Dendritic cell treated with granulocyte-macrophage colony-stimulating factor and Interleukin-4, amounts not matched to agents 40 ng/mL and 50 ng/mL, for 4 days (primary cell): ENCODE results near the gene ECE1.
A peak's percentile ranks its signal among the peaks of the same experiment; 100 is the strongest.
"Not testable (repeated sequence)": the region's sequence is repeated elsewhere in the genome, so short reads cannot be mapped to it uniquely, and the experiment has no call there.

Experiments used
- H3K27ac Mint-ChIP-seq: one replicate; pipeline ENCODE4 v1.8.0; 2022; ENCODE audit warnings: mild to moderate bottlenecking, mixed read lengths
- H3K27me3 Mint-ChIP-seq: one replicate; pipeline ENCODE4 v1.8.0; 2022; ENCODE audit warnings: mild to moderate bottlenecking, mixed read lengths
- H3K36me3 Mint-ChIP-seq: one replicate; pipeline ENCODE4 v1.8.0; 2022; ENCODE audit warnings: low read depth, mixed read lengths
- H3K4me1 Mint-ChIP-seq: one replicate; pipeline ENCODE4 v1.8.0; 2022; ENCODE audit warnings: low read depth, mixed read lengths
- H3K4me3 Mint-ChIP-seq: one replicate; pipeline ENCODE4 v1.8.0; 2022; ENCODE audit warnings: mild to moderate bottlenecking, moderate library complexity, mixed read lengths
- H3K9me3 Mint-ChIP-seq: one replicate; pipeline ENCODE4 v1.8.0; 2022; ENCODE audit warnings: mixed read lengths
- intact Hi-C: fragments of 100-400 bp; cut with micrococcal nuclease; formaldehyde crosslinking; loops from one replicate; pipeline ENCODE4 v1.15.0; 2022

Gene ECE1

DNA sequence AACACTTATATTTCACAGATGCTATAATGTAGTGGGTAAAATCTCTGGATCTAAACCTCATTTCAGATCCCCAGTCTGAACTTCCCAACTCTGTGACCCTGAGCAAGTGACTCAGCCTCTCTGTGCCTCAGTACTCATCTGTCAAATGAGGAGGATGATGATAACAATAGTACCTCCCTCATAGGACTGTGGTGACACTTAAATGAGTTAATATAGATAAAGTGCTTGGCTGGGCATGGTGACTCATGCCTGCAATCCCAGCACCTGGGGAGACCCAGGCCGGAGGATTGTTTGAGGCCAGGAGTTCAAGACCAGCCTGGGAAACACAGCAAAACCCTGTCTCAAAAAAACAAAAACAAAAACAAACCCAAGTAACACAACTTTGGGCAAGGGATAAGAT lies 4.7 kb upstream of the ECE1 start:
- peaks cover 68% of the 10 kb centered on the region for H3K4me1 Mint-ChIP-seq
- H3K9me3 Mint-ChIP-seq: no peaks in the 10 kb centered on the region
- intact Hi-C loops: no loop called here
- H3K27me3 Mint-ChIP-seq: peaks cover 43% of the 10 kb centered on the region
- H3K4me3 Mint-ChIP-seq: no peak overlapping the region
- no peaks in the 10 kb centered on the region for H3K36me3 Mint-ChIP-seq
- peak overlapping the region; percentile 70 for H3K27ac Mint-ChIP-seq

DNA sequence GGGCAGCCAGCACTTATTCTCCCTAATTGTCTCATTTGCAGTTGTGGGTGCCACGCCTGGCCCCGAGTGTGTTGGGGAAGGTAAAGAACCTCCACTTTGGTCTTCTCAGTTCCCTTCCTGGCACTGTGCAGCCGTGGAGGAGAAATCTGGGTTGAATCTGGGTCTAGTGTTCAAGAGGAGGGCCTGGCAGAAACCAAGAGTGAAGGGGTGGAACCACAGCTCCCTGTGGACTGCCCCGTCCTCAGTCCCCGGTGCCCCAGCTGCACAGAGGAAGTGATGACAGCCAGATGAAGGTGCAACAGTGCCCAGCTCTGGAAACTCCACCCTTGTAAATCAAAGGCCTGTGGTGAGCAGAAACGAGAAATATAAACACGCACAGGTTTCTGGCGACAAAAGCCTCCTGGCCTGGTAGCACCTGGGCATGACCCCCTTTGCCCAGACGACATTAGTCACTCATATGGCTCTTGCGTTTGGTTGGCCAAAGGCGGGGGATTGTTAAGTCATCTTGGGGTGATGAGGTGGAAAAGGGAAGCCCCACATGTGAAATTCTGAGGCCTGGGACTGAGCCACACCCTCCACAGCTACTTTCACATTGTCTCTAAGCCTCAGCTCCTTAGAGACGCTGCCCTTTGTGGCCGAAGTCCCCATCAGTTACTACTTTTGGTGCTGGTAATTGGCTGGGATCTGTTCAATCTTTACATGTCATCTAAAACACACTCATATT lies 4.2 kb upstream of the ECE1 start:
- H3K4me1 Mint-ChIP-seq: peaks cover 67% of the 10 kb centered on the region
- peak overlapping the region; percentile 70 for H3K27ac Mint-ChIP-seq

DNA sequence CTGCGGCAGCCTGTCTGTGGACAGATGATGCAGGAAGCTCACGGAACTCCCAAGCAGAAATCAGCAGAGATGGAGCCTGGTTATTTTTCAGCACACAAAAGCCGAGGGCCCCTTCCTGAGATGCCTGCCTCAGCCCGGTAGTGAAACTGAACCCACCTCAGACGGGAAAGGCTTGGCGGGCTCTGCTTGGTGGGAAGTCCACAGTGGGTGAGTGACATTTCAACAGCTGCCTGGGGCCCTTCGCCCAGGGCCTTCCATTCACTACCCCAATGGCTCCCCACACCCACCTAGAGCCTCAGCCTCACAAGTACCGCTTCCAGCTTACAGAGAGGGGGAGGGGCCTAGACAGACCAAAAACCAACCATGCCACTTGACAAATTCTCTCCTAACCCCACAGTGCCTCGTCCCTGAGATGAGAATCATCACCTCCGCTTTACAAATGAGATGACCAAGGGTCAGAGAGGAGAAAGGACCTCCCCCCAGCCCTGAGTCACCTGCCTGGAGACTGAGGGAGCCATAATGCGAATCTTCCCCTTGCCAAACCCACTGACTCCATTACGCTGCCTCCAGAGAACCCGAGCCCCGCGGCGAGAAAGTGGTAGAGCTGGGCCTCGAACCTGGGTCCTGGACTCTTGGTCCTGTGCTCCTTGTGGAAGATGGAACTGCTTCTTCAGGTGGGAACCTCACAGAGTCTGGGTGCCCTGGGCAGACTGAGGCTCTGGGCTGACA lies 3.4 kb upstream of the ECE1 start:
- no peaks in the 10 kb centered on the region for H3K36me3 Mint-ChIP-seq
- peak overlapping the region; percentile 34 for H3K4me3 Mint-ChIP-seq

More for the DNA sequence above, 4.2 kb upstream of the ECE1 start:
- Mint-ChIP-seq H3K9me3 (no peaks in the 10 kb centered on the region), H3K4me3 (peak overlapping the region; percentile 34), H3K27me3 (peaks cover 44% of the 10 kb centered on the region), H3K36me3 (no peaks in the 10 kb centered on the region)
- intact Hi-C loops: loop anchor here (5.0 kb wide), 1 partner anchor 38 kb away; no protein-coding TSS in a partner anchor

DNA sequence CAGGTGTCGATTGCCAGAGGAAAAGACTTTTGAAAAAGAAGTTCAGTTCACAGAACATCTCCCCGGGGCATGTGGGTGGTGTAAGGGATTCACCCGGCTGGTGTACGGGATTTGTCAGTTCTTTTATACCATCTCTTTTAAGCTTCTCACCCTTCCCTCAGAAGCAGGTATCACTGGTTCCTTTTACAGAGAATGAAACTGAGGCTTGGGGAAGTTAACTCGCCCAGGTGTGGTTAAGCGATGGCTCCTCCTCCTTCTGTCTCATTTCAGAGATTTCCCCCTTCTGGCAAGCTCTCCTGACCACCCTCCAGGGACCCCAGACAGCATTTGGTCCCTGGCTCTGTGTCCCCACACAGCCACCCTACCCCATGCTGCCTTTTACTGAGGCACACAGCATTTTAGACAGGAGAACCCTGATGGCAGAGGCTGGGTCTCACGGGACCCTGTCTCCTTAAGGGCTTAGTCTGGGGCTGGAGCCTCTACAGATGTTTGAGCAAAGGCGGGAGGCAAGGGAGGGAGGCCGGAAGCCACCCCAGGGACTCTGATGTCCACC lies 2.8 kb upstream of the ECE1 start:
- intact Hi-C loops: loop anchor here (5.0 kb wide), 1 partner anchor 39 kb away; no protein-coding TSS in a partner anchor
- H3K36me3 Mint-ChIP-seq: no peaks in the 10 kb centered on the region

More for the DNA sequence above, 3.4 kb upstream of the ECE1 start:
- no peaks in the 10 kb centered on the region for H3K9me3 Mint-ChIP-seq
- H3K27me3 Mint-ChIP-seq: peaks cover 47% of the 10 kb centered on the region
- intact Hi-C loops: loop anchor here (5.0 kb wide), 1 partner anchor 39 kb away; no protein-coding TSS in a partner anchor
- peaks cover 66% of the 10 kb centered on the region for H3K4me1 Mint-ChIP-seq
- peak overlapping the region; percentile 70 for H3K27ac Mint-ChIP-seq

DNA sequence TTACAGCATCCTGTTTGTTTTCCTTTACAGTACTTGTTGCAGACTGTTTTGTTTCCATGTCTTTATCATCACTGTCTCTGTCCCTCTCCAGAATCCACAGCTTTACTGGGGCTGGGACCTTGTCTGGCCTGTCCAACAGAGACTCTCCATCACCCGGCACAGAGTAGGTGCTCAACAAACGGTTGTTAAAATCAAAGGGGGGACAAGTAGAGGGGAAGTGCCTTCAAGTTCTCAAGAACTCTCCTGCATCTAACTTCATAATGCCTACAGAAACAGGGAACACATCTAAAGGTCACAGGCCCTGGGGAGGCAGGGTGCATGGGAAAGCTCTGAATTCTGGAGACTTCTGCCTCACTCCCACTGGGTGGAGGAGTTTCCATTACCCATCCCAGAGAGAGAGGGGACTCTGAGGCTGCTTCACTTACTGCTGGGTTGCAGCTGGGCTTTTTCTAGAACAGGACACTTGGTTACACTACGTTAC lies 2.3 kb upstream of the ECE1 start:
- Mint-ChIP-seq H3K4me3 (no peak overlapping the region), H3K9me3 (no peaks in the 10 kb centered on the region), H3K27me3 (peaks cover 37% of the 10 kb centered on the region), H3K4me1 (peaks cover 63% of the 10 kb centered on the region), H3K27ac (peak overlapping the region; percentile 70), H3K36me3 (no peaks in the 10 kb centered on the region)
- intact Hi-C loops: loop anchor here (5.0 kb wide), 1 partner anchor 40 kb away; no protein-coding TSS in a partner anchor

More for the DNA sequence above, 2.8 kb upstream of the ECE1 start:
- peak overlapping the region; percentile 70 for H3K27ac Mint-ChIP-seq
- peaks cover 64% of the 10 kb centered on the region for H3K4me1 Mint-ChIP-seq
- no peak overlapping the region for H3K4me3 Mint-ChIP-seq
- H3K27me3 Mint-ChIP-seq: peaks cover 42% of the 10 kb centered on the region
- H3K9me3 Mint-ChIP-seq: no peaks in the 10 kb centered on the region

DNA sequence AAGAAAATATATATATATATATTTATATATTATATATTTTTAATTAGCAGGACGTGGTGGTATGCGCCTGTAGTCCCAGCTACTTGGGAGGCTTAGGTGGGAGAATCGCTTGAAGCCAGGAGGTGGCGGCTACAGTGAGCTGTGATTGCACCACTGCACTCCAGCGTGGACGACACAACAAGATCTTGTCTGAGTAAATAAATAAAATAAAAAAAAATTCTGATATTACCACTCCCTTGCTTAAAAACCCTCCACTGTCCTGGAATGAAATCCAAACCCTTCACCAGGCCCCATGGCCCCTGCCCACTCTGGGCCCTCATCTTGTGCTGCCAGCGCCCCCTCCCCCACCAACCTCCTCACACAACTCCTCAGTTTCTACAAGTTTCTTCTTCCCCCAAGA lies 1.7 kb upstream of the ECE1 start:
- Mint-ChIP-seq H3K36me3 (no peaks in the 10 kb centered on the region), H3K4me3 (no peak overlapping the region), H3K9me3 (no peaks in the 10 kb centered on the region), H3K27me3 (peaks cover 36% of the 10 kb centered on the region), H3K4me1 (peaks cover 63% of the 10 kb centered on the region), H3K27ac (peak overlapping the region; percentile 70)
- intact Hi-C loops: loop anchor here (5.0 kb wide), 1 partner anchor 40 kb away; no protein-coding TSS in a partner anchor

DNA sequence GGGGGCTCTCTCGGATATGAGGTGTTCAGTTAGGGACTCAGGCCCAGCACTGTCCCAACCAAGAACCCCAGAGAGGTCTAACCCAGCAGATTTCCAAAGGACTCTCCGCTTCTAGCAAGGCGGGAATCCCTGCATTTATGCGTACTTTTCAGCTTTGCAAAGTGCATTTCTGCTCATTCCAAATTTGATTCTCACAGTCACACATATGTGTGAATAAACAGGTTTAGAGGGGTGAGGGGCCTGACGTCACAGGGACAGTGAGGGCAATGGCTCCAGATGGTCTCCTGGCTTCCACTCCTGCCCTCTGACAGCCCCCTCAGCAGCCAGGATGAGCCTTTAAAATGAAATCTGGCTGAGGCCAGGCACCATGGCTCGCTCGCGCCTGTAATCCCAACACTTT lies 921 bp upstream of the ECE1 start:
- Mint-ChIP-seq H3K4me1 (peaks cover 63% of the 10 kb centered on the region), H3K27me3 (peaks cover 37% of the 10 kb centered on the region)

DNA sequence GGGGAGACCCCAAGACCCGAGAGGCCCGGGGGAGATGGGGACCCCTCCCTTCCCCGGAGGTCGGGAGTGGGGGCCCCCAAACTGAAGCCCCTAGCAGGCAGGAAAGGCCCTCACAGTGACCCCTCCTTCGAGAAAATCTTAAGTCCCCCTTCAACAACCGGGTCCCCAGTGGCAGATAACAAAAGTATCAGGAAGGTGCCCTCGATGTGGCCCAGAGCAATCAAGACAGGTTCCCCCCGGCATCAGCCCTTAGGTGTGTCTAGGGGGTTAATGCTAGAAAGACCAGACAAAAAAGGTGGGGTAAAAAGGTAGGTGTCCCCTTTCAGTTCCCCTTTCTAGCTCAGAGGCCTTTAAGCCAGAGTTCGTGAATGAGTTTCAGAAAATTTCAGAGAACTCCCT lies 282 bp upstream of the ECE1 start:
- peak overlapping the region; percentile 37 for H3K27ac Mint-ChIP-seq
- no peaks in the 10 kb centered on the region for H3K36me3 Mint-ChIP-seq
- intact Hi-C loops: loop anchor here (5.0 kb wide), 1 partner anchor 42 kb away; no protein-coding TSS in a partner anchor
- H3K27me3 Mint-ChIP-seq: peaks cover 40% of the 10 kb centered on the region
- H3K9me3 Mint-ChIP-seq: no peaks in the 10 kb centered on the region
- peaks cover 63% of the 10 kb centered on the region for H3K4me1 Mint-ChIP-seq
- H3K4me3 Mint-ChIP-seq: peak overlapping the region; percentile 60

More for the DNA sequence above, 921 bp upstream of the ECE1 start:
- Mint-ChIP-seq H3K27ac (peak overlapping the region; percentile 37), H3K4me3 (peak overlapping the region; percentile 60), H3K36me3 (no peaks in the 10 kb centered on the region), H3K9me3 (no peaks in the 10 kb centered on the region)
- intact Hi-C loops: loop anchor here (5.0 kb wide), 1 partner anchor 41 kb away; no protein-coding TSS in a partner anchor

DNA sequence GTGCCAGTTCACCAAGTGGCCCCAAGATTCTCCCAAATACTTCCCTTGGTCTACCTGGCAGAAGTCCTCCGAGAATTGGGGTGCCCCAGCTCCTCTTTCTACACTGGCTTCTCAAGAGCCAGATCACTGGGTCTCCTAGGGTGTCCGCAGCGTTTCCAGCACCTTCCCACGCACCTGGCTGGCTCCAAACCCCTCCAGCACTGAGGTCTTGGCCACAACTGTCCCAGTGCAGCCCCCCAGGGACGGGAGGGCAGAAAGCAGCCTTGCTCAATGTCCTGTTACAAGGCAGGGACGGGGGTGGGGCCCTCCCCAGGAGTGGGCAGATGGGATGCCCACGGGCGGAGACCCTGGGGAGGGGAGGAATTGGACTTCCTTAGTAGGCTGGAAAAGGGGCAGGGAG lies 1.1 kb downstream of the ECE1 start:
- H3K36me3 Mint-ChIP-seq: no peaks in the 10 kb centered on the region
- no peaks in the 10 kb centered on the region for H3K9me3 Mint-ChIP-seq
- intact Hi-C loops: no loop called here
- peak overlapping the region; percentile 73 for H3K27ac Mint-ChIP-seq
- peak overlapping the region; percentile 77 for H3K4me3 Mint-ChIP-seq
- peaks cover 64% of the 10 kb centered on the region for H3K4me1 Mint-ChIP-seq
- H3K27me3 Mint-ChIP-seq: peaks cover 46% of the 10 kb centered on the region

DNA sequence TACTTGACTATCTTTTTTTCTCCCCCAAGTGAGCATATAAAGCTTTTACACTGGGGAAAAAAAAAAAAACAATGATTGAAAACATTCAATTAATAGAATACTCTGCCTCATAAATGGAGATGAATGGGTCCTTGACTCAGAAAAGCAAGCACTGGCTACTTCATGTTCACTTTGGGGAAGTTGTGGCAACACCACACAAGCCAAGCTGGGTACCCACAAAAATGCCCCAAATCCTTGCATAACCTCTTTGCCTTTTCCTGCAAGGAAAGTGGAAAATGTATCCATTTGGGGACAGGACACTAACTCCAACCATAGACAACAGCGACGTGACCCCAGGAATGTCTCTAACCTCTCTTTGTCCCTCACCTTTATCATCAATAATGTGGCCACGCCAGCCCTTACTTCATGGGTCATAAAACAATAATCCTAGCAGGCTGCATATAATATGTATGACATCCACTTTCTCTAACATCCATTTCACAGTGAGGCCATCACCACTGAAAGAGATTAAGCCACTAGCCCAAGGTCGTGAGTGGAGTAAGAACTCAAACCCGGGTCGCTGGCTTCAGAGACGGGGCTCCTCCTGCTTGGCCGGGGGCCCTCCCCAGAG lies 2.3 kb downstream of the ECE1 start:
- H3K36me3 Mint-ChIP-seq: no peaks in the 10 kb centered on the region
- H3K27ac Mint-ChIP-seq: no peak overlapping the region
- intact Hi-C loops: no loop called here
- H3K9me3 Mint-ChIP-seq: no peaks in the 10 kb centered on the region
- H3K4me3 Mint-ChIP-seq: no peak overlapping the region
- H3K27me3 Mint-ChIP-seq: peaks cover 46% of the 10 kb centered on the region
- peaks cover 56% of the 10 kb centered on the region for H3K4me1 Mint-ChIP-seq

DNA sequence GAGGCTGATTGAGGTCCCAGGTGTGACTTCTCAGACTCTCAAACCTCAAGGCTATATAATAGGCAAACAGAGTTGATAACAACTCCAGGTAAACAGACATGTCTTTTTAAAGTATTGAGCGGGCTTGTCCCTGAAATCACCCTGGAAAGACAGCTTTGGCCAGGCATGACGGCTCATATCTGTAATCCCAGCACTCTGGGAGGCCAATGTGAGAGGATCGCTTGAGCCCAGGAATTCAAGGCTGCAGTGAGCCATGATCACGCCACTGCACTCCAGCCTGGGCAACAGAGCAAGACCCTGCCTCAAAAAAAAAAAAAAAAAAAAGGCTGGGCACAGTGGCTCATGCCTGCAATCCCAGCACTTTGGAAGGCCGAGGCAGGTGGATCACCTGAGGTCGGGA lies 4.9 kb downstream of the ECE1 start:
- H3K4me3 Mint-ChIP-seq, H3K9me3 Mint-ChIP-seq, intact Hi-C loops, H3K36me3 Mint-ChIP-seq: not testable (repeated sequence)
- H3K4me1 Mint-ChIP-seq: peaks cover 46% of the 10 kb centered on the region
- H3K27me3 Mint-ChIP-seq: peaks cover 32% of the 10 kb centered on the region
- H3K27ac Mint-ChIP-seq: peak overlapping the region; percentile 79

DNA sequence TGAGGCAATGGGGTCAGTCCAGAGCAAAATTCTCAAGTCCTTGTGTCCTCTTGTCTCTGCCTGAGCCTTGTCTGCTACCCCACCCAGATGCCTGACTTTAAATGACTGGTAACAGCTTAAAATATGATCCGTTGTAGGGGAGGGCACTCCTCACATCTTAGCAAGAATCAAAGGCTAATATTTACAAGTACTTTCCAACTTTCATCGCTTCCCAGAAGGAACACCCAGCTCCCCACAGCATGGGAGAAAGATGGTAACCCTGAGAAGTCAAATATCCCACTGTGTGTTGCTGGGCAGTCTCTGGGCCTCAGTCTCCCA lies 5.2 kb downstream of the ECE1 start:
- peak overlapping the region; percentile 79 for H3K27ac Mint-ChIP-seq
- peaks cover 50% of the 10 kb centered on the region for H3K4me1 Mint-ChIP-seq
- H3K27me3 Mint-ChIP-seq: peaks cover 32% of the 10 kb centered on the region
- intact Hi-C loops: no loop called here
- no peaks in the 10 kb centered on the region for H3K9me3 Mint-ChIP-seq
- no peak overlapping the region for H3K4me3 Mint-ChIP-seq
- no peaks in the 10 kb centered on the region for H3K36me3 Mint-ChIP-seq

DNA sequence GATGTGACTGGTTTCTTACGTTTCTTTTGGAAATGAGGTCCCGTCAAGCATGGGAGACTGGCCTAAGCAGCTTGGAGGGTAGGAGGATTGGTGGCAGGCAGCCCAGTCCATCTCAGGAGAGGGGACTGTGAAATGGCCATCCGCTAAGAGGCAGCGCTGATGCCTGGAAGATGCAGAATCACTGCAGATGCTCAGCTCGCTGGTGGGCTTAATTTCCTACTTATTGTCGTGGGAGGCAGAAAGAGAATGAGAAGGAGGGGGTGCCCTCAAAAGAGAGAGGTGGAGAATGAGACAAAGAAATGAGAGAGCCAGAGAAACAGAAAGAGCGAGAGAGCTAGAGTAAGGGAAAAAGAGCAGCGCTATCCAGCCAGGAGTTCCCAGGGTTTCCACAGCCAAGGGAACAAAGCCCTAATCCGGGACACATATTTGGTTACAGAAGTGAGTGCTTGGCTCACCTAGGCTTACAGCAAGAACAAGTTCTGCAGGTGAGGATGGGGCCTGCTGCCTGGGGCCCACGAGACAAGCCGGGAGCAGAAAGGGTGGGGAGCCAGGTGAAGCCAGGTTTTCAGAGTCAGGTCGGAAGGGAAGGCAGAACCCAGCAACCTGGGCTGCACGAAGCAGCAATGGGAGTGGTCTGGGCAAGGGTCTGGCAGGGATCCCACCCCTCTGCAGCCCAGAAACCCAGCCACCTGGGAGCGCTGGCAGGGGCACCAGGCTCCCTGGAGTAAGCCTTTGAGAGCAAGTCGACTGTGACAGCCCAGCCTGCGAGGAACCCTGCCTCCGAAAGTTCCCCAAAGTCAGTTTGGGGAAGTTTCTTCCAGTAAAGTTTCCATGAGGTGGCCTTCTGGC lies 5.8 kb downstream of the ECE1 start:
- Mint-ChIP-seq H3K36me3 (no peaks in the 10 kb centered on the region), H3K27ac (peak overlapping the region; percentile 79), H3K4me3 (peak overlapping the region; percentile 46), H3K27me3 (peaks cover 29% of the 10 kb centered on the region), H3K4me1 (peaks cover 51% of the 10 kb centered on the region), H3K9me3 (no peaks in the 10 kb centered on the region)
- intact Hi-C loops: no loop called here
